Esophagus squamous epithelium (tissue), 4 donors: ENCODE data around the gene CCL17.

ENCODE experiments used
- CTCF ChIP-seq, 6 experiments: fragments of 450-650 bp in 4 of 6; fragments of 200-600 bp in 2 of 6; sonication (generic) in 2 of 6; IDR thresholded peaks; one replicate each; pipeline ENCODE4 v1.5.1; 2016 to 2019; ENCODE audit warnings: antibody characterized with exemption in 6 of 6, mild to moderate bottlenecking in 4 of 6, moderate library complexity in 4 of 6
- POLR2A ChIP-seq, 4 donors: fragments of 450-650 bp; IDR thresholded peaks; one replicate each; pipeline ENCODE4 v1.6.1; 2017; ENCODE audit warnings: antibody characterized with exemption in 4 of 4, mild to moderate bottlenecking in 4 of 4, moderate library complexity in 3 of 4

DNA sequence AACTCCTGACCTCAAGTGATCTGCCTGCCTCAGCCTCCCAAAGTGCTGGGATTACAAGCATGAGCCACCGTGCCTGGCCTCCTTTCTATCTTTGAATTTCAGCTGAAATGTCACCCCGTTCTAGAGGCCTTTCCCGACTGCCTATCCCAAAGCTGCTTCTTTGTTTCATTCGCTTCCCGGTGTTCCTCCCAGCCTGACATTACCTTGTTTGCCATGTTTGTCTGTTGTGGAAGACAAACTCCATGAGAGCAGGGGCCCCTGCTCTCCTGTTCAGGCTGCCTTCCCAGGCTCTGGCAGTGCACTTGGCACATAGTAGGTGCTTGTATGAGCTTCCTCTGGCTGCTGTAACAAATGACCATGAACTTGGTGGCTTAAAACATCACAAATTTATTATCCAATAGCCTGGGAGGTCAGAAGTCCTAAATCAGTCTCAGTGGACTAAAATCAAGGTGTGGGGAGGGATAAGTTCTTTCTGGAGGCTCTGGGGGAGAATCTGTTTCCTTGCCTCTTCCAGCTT lies 48.6 kb upstream of the CCL17 start:
- TF ChIP-seq CTCF (IDR thresholded peaks at IDR 0.05) (no peak), POLR2A (IDR thresholded peaks at IDR 0.05) (no peak)
